Hepatocyte (in vitro differentiated cells): Measurements from ENCODE around the gene SF3B1. TPM values are rescaled to one million over a fixed set of nuclear protein-coding genes. Genes with fewer than 3 reads are reported as not detected.
"Not testable (repeated sequence)": the region's sequence is repeated elsewhere in the genome, so short reads cannot be mapped to it uniquely, and the experiment has no call there.

Experiments used
- DNase-seq: peaks from one replicate; pipeline ENCODE4 v3.0.0-alpha.2; 2016; ENCODE audit warnings: low spot score
- H2AFZ ChIP-seq: fragments of 200-600 bp; sonication (generic); 2 replicates; pipeline ENCODE4 v1.6.0; 2016; ENCODE audit warnings: antibody characterized with exemption, mild to moderate bottlenecking
- H3K27ac ChIP-seq: fragments of 200-600 bp; sonication (generic); 2 replicates; pipeline ENCODE4 v1.5.1; 2016; ENCODE audit warnings: mild to moderate bottlenecking
- H3K27me3 ChIP-seq: fragments of 200-600 bp; sonication (generic); 2 replicates; pipeline ENCODE4 v1.6.1; 2016
- H3K36me3 ChIP-seq: fragments of 200-600 bp; sonication (generic); replicated peaks from 2 replicates; pipeline ENCODE4 v1.5.1; 2016; ENCODE audit warnings: low read depth; ENCODE audit not compliant: insufficient read depth
- H3K4me1 ChIP-seq: fragments of 200-600 bp; sonication (generic); 2 replicates; pipeline ENCODE4 v1.5.1; 2016; ENCODE audit warnings: mild to moderate bottlenecking, moderate library complexity; ENCODE audit not compliant: insufficient read depth
- H3K4me2 ChIP-seq: fragments of 200-600 bp; sonication (generic); 2 replicates; pipeline ENCODE4 v1.6.0; 2016
- H3K4me3 ChIP-seq: fragments of 200-600 bp; sonication (generic); 2 replicates; pipeline ENCODE4 v1.5.1; 2016; ENCODE audit warnings: mild to moderate bottlenecking
- H3K79me2 ChIP-seq: fragments of 200-600 bp; sonication (generic); 2 replicates; pipeline ENCODE4 v1.6.0; 2017; ENCODE audit warnings: mild to moderate bottlenecking
- H3K9me2 ChIP-seq: fragments of 200-600 bp; sonication (generic); replicated peaks from 2 replicates; pipeline ENCODE4 v1.6.0; 2017; ENCODE audit warnings: mild to moderate bottlenecking; ENCODE audit not compliant: insufficient read depth
- H3K9me3 ChIP-seq: fragments of 200-600 bp; sonication (generic); 2 replicates; pipeline ENCODE4 v1.5.1; 2016; ENCODE audit warnings: low read depth, mild to moderate bottlenecking
- H4K20me1 ChIP-seq: fragments of 200-600 bp; sonication (generic); 2 replicates; pipeline ENCODE4 v1.6.0; 2016; ENCODE audit warnings: mild to moderate bottlenecking; ENCODE audit not compliant: insufficient read depth, poor library complexity, severe bottlenecking
- CTCF ChIP-seq: fragments of 200-600 bp; sonication (generic); IDR thresholded peaks from 2 replicates; pipeline ENCODE4 v1.5.1; 2016; ENCODE audit warnings: antibody characterized with exemption, mild to moderate bottlenecking; ENCODE audit not compliant: poor library complexity
- EZH2 ChIP-seq: fragments of 200-600 bp; sonication (generic); IDR thresholded peaks from 2 replicates; pipeline ENCODE4 v1.6.1; 2016; ENCODE audit warnings: antibody characterized with exemption, mild to moderate bottlenecking, borderline replicate concordance
- EZH2phosphoT487 ChIP-seq: fragments of 200-600 bp; sonication (generic); IDR thresholded peaks from one replicate; pipeline ENCODE4 v1.6.1; 2018; ENCODE audit warnings: antibody characterized with exemption, mild to moderate bottlenecking, low read depth, moderate library complexity; ENCODE audit not compliant: unreplicated experiment, severe bottlenecking
- WGBS: methylation state at CpG from one replicate; pipeline ENCODE4 v1.1.6; 2016; ENCODE audit warnings: low lambda C conversion rate; ENCODE audit errors: missing lambda C conversion rate; 5-methylcytosine and 5-hydroxymethylcytosine counted together
- polyA plus RNA-seq: library from polyadenylated mRNA; unstranded; fragments of >200 nt; fragmentation: Nextera tagmentation; extraction: Ambion mirVana; gene quantifications from 2 replicates; pipeline ENCODE4 v1.2.1, GENCODE V29; 2016
- small RNA-seq: library from RNA; depleted of rRNA; stranded (forward); fragments of <200 nt; gene quantifications from one replicate; pipeline ENCODE3, GENCODE V24; 2014
- total RNA-seq: library from RNA; depleted of rRNA; stranded (reverse); fragments of >200 nt; gene quantifications from 2 replicates; pipeline ENCODE4 v1.2.3, GENCODE V29; 2014

The SF3B1 gene
- total and polyA plus RNA-seq, 2 experiments from 2014 or later, result 161 to 321 TPM

DNA sequence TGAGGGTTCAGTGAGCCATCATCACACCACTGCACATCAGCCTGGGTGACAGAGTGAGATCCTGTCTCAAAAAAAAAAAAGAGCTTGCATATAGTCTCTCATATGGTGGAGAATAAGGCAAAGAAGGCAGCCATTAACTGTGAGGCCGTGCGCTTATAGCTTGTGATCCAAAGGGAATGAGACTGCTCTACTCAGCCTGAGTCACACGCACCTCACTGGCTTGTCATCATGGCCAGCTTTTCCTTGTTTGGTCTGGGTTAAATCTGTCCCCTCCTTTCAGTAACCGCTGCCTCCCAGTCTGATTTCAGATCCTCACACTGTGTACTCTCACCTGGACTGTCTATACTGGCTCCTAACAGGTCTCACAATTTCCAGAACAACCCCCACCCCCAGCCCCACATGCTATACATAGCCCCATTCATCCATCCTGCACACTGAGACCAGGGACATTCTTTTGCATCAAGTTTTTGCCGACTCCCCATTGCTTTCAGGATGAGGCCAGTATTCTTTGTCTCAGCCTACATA is 88.9 kb downstream of the SF3B1 start:
- Histone ChIP-seq H3K27me3 (no peaks in the 10 kb centered on the region), H2AFZ (no peak overlapping the region), H3K4me2 (no peak overlapping the region), H3K36me3 (no peaks in the 10 kb centered on the region), H4K20me1 (no peaks in the 10 kb centered on the region), H3K9me3 (no peaks in the 10 kb centered on the region), H3K4me3 (no peak overlapping the region), H3K27ac (no peak overlapping the region), H3K9me2 (no peaks in the 10 kb centered on the region), H3K79me2 (no peaks in the 10 kb centered on the region), H3K4me1 (no peaks in the 10 kb centered on the region)
- TF ChIP-seq EZH2 (no peak), CTCF (no peak)
- 94% methylated on average over 5 of the region's 5 CpGs for WGBS
- no peak for DNase-seq

DNA sequence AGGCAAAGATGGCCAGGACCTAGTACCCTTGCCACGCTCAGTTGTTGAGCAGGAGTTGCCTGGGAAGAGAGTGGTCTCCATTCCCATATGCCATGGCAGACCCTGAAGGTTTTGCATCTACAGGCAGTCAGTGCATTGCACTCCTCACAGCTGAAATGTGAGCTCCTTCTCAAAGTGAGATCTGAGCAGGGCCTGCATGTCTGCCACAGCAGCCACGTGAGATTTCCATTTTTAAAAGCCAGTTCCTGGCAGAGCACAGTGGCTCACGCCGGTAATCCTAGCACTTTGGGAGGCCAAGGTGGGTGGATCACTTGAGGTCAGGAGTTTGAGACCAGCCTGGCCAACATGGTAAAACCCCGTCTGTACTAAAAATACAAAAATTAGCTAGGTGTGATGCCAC is 90.9 kb downstream of the SF3B1 start:
- not testable (repeated sequence) for H2AFZ ChIP-seq, H3K27ac ChIP-seq, H4K20me1 ChIP-seq, H3K79me2 ChIP-seq, DNase-seq, H3K36me3 ChIP-seq, H3K27me3 ChIP-seq, H3K4me3 ChIP-seq, H3K4me1 ChIP-seq, H3K9me3 ChIP-seq, H3K4me2 ChIP-seq, H3K9me2 ChIP-seq
- WGBS, result 65% methylated on average over 5 of the region's 5 CpGs

DNA sequence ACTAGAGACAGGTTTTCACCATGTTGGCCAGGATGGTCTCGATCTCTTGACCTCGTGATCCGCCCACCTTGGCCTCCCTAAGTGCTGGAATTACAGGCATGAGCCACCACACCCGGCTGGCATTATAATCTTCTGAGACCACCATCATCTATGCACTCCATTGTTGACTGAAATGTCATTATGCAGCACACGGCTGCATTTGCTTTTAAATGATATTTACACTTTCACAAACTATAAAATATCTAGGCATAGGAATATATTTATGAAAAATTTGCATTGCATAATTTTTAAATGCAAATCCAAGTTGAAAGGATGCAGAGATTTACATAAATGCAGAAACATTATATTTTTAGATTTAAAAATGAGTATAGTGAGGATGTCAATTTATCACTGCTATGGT is 94.2 kb downstream of the SF3B1 start:
- Histone ChIP-seq H3K27me3 (no peaks in the 10 kb centered on the region), H3K4me2 (no peak overlapping the region), H3K79me2 (no peaks in the 10 kb centered on the region), H3K27ac (no peak overlapping the region), H3K36me3 (no peaks in the 10 kb centered on the region), H2AFZ (no peak overlapping the region), H3K4me3 (no peak overlapping the region), H4K20me1 (no peaks in the 10 kb centered on the region), H3K4me1 (no peaks in the 10 kb centered on the region), H3K9me2 (no peaks in the 10 kb centered on the region), H3K9me3 (no peaks in the 10 kb centered on the region)
- no peak for TF ChIP-seq EZH2phosphoT487
- no peak for TF ChIP-seq EZH2
- no peak for TF ChIP-seq CTCF
- WGBS, result 95% methylated on average over 5 of the region's 5 CpGs
- no peak for DNase-seq

Small RNAs within 50 kb of the gene (small RNA-seq; reads per million reads assigned to genes)
- gene RF00394 (not detected), gene RNU6-1029P (not detected)

Other genes with a start within 250 kb of the SF3B1 start
- 5.9 and 7.5 TPM in 2 replicates for gene ANKRD44, start 124.2 kb downstream of the SF3B1 start, total RNA-seq
- gene ANKRD44, start 124.2 kb downstream of the SF3B1 start, polyA plus RNA-seq, result 1.7 and 9.1 TPM in 2 replicates
- 40.2 and 44.4 TPM in 2 replicates for gene COQ10B, start 18.5 kb upstream of the SF3B1 start, total RNA-seq
- 40.7 and 46.1 TPM in 2 replicates for gene COQ10B, start 18.5 kb upstream of the SF3B1 start, polyA plus RNA-seq
- gene HSPD1, start 64.8 kb upstream of the SF3B1 start, total RNA-seq, result 327 and 339 TPM in 2 replicates
- gene HSPD1, start 64.8 kb upstream of the SF3B1 start, polyA plus RNA-seq, result 293 and 309 TPM in 2 replicates
- 146 and 194 TPM in 2 replicates for gene HSPE1, start 65.4 kb upstream of the SF3B1 start, total RNA-seq
- 348 and 360 TPM in 2 replicates for gene HSPE1, start 65.4 kb upstream of the SF3B1 start, polyA plus RNA-seq
- gene MOB4, start 81.0 kb upstream of the SF3B1 start, total RNA-seq, result 44.0 and 50.1 TPM in 2 replicates
- 42.2 and 44.1 TPM in 2 replicates for gene MOB4, start 81.0 kb upstream of the SF3B1 start, polyA plus RNA-seq
- 8.1 and 8.7 TPM in 2 replicates for gene RFTN2, start 240.6 kb upstream of the SF3B1 start, total RNA-seq
- 2.0 and 2.3 TPM in 2 replicates for gene RFTN2, start 240.6 kb upstream of the SF3B1 start, polyA plus RNA-seq